Measurements from ENCODE around the gene SORBS1.
A peak's percentile ranks its signal among the peaks of the same experiment; 100 is the strongest.

SORBS1 gene

DNA sequence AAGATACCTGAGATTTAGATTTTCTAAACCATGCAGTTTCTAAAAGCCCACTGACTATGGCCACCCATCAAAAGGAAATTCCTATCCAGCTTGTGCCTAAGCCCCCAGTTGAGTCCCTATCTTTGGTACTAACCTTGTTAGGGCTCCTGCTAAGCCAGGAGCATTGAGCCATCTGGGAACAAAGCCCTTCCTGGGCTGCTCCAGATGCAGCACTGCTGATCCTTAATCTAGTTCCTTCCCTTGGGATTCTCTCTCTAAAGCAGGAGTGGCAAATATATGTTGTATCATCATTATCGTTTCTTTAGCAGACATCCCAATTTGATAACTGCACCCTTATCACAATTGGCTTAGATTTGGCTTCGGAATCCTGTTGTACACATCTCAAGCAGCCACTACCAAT is 245.7 kb downstream of the SORBS1 start:
- DNase-seq (ENCODE audit: low spot score), result no peak

DNA sequence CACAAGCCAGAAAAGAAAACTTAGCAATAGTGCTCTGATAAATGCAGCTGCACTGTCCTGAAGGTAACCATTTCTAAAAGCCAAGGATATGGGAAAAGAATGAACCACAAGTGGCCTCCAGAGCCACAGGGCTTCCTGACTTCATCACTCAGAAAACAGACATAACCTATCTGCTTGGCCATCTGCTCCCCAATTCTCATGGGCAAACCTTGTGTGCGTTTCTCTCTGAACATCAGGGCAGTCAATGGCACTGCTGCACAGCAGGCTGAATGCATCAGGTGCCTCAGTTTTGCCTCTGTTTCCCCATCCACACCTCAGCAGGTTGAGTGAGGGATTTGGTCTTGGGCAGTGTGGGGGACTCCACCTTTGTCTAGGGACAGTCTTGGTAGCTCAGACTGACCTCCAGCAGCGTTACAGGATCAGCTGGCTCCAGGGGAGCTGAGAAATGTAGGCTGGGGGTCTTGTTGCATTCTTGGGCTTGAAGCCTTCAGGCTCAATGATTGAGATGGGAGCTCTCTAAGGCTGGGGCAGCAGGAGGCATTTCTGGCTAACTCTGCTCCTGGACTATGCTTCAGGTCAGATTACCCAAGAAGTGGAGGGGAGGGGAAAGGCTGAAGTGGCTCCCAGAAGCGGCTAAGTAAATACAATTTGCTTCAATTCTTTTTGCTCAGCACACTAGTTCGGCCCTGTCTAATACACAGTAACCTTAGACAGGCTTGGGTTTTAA is 246.8 kb downstream of the SORBS1 start:
- no peak for DNase-seq (ENCODE audit: low spot score)

DNA sequence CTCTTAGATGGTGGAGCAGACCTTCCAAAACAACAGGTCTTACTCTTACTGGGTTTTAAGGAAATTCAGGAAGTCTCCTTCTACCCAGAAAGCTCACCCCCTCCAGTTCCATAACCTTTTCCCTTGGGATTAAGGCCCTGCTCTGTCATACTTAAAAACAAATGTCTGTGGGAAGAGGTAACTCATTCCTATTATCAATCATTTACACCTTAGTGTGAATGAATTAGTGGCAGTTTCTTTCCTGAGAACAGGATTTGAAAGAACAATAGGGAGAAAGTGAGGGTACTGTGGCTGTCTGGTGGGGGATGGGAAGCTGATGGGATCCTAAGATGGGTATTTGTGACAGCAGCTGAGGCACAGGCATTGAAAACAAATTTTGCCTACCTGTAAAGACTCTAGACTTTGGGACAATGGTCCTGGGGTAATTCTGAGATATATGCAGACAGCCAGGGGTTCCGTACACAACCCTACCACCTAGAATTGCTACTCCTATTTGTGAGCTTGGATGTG is 248.1 kb downstream of the SORBS1 start:
- no peak for DNase-seq (ENCODE audit: low spot score)

DNA sequence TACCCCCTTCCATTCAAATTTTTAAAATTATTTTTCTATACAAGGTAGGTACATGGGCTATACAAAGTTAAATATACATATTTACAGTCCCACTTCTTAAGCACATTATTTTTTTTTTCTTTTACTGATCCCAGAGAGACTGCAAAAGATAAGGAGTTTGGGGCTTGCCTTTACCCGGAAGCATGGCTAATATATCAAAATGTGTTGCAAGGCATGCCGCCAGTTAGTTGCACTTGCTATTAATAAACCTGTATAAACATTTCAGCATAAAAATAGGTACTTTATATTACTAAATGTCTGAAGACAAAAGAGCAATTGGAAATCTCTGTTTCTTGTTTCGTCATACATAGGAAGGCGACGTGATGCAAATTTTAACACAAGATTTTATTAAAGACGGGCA is 248.9 kb downstream of the SORBS1 start:
- DNase-seq (ENCODE audit: low spot score), result no peak

DNA sequence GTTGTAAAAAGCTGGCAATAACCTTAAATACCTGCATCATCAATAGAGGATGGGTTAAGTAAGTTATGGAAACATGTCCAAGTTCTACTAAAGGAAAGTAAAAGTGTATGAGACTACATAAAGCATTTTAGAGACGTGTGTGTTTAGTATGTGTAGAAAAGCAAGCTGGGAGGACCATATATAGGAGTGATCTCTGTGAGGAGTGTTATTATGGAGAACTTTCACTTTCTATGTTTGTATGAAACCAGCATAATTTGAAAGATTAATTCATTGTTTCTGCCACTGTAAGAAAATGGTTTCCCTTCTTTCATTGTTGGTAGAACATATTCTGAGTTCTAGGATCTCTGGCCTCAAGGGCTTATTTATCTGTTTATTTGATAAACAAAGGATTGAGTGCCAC is 251.2 kb downstream of the SORBS1 start:
- DNase-seq (ENCODE audit: low spot score), result no peak

DNA sequence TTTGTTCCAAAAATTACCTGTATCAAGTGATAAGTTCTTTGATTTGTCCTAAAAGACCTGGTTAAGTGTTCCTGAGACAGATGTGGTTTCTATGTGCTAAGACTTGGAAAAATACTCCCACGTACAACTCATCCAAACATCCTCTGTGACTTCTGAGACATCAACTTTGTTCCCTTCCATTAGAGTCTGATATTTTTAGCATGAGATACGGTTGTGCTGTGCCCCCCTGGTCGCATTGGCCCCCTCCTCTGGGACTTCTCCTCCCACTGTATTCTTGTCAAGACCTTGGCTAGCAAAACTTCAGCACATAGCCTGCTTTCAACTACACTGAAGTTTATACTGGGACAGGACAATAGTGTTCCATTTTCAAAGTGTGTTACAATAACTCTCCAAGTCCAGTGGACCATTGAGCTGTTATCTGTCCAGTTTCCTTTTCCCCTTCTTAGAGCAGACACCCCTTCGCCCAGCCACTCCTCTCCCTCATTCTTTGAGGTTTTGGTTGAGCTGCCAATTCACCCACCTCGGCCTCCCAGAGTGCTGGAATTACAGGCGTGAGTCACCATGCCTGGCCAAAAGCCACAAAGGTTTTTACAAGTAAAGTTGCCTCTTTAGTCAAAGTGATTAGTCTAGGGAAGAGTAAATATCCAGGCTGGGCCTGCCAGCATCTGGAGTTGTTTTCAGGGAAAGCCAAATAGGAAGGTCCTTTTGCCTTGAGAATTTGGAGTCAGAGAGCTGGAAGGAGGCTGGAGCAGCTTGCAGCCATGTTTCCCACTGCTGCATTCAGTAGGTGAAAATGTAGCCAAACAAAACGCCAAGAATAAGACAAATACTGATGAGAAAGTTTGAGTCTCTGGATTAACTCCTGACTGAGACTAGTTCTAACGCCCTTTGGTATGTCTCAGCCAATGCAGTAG is 252.5 kb downstream of the SORBS1 start:
- DNase-seq (ENCODE audit: low spot score), result peak; percentile 51

DNA sequence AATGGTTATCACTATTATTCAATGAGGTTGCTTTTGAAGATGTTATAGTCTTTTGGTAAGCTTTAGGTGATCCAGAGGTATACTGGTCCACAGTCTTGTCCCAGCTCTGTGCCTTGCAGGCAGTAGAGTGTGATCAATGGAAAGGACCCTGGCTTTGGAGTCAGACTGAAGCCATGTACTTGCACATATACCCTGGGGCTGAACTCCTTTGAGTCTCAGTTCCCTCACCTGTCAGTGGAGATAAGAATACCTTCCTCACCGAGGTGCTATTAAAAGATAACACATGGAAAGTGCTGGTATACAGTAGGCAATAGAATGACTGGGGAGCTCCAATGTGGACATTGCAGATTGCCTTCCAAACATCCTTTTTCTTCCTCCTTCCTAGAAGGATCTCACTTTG is 254.3 kb downstream of the SORBS1 start:
- no peak for DNase-seq (ENCODE audit: low spot score)

DNA sequence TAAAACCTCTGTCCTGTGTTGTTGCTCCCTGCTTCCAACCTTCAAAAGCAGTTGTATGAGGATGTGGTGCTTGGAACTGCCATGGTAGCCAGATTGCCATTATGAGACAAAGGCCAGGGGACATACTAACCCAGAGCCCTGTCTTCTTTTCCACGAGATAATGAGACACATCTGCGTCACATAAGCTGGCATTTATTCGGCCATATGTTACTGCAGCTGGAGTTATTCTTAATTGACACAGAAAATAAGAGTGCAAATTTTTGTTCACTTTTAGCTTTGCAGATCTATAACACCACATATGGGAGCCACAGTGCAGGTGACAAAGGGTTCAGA is 254.9 kb downstream of the SORBS1 start:
- no peak for DNase-seq (ENCODE audit: low spot score)

DNA sequence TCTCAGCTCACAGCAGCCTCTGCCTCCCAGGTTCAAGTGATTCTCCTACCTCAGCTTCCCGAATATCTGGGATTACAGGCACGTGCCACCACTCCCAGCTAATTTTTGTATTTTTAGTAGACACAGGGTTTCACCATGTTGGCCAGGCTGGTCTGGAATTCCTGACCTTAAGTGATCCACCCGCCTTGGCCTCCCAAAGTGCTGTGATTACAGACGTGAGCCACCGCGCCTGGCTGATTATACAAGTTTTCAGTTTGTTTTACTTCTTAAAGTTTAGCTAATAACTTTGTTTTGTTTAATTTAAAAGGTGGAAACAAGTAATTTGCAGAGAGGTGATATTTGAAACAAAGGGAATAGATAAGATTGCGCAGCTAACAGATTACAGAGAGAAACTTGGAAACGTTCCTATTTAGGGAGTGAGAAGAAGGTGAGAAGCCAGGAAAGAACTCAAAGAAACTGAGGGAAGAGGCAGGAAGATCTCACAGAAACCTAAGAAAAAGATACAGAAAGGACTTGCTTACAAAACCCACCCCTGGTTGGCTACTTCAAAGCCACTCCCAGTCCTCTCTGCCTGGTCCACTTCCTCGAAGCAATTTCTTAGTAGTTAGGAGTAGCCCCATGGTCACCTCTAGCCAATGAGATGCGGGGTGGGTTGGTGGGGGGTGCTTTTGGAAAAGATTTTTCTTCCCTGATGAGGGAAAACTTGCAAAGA is 255.4 kb downstream of the SORBS1 start:
- DNase-seq (ENCODE audit: low spot score), result no peak

DNA sequence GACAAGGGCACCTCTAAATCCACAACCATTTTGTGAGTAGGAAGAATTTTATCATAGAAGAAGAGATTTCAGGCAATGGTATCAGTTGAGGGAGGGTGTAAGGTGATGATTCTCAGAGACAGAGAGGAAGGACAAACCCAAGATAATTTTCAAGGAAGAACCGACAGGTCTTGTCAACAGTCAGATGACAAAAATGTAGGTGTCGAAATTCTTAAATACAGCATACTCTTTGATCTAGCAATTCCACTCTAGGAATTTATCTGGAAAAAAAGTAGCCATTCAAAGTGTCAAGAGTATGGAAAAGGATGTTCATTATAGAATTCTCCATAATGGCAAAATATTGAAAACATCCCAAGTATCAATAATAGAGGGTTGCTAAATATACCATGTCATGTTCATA is 256.2 kb downstream of the SORBS1 start:
- no peak for DNase-seq (ENCODE audit: low spot score)

DNA sequence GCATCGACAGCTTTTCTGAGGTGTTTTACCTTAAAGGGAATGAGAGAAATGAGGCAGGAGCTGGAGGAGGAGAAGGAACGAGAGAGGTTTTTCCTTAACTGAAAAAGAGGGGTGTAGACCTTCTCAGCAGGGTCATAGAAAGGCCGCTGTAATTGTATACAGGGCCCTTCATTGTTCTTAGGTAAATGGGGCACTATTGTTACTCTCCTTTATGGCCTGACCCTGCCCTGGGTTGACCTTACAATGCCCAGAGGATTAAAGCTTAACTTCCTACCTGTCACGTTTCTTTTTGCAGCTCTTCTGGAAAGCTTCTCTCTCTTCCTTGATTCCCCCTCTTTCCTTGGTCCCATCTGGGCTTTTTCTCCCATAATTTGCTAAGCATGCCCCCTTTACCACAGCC is 256.7 kb downstream of the SORBS1 start:
- DNase-seq (ENCODE audit: low spot score), result peak; percentile 43

DNA sequence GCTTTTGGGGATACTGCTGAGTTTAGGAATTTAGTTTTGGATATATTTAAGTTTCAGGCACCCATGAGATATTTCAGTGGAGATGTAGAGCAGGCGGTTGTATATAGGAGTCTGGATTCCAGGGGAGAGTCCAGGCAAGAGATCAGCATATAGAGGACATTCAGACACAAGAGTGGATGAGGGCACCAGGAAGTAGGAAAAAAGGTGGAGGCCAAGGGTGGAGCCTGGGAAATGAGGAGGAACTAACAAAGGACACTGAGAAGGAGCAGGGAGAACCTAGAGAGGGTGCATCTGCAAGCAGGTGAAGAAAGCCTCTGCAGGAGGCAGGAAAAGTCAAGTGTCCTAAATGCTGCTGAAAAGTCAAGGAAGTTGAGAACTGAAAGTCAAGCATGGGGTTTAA is 257.2 kb downstream of the SORBS1 start:
- DNase-seq (ENCODE audit: low spot score), result no peak

DNA sequence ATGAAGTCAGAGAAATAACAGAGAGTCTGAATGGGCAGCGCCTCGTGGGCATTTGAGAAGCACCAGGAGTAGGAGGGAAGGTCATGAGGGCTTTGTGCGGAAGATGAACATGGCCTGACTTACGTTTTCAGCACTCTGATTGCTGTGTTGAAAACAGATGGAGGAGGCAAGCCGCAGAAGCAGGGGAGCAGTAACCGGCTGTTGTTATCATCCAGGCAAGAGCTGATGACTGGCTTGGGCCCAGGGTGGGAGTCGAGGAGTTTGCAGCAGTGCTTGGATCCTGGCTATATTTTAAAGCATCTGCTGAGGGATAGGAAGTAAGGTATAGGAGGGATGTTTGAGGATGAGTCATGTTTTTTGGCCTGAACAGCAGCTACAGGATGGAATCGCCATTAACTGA is 257.6 kb downstream of the SORBS1 start:
- DNase-seq (ENCODE audit: low spot score), result no peak

DNA sequence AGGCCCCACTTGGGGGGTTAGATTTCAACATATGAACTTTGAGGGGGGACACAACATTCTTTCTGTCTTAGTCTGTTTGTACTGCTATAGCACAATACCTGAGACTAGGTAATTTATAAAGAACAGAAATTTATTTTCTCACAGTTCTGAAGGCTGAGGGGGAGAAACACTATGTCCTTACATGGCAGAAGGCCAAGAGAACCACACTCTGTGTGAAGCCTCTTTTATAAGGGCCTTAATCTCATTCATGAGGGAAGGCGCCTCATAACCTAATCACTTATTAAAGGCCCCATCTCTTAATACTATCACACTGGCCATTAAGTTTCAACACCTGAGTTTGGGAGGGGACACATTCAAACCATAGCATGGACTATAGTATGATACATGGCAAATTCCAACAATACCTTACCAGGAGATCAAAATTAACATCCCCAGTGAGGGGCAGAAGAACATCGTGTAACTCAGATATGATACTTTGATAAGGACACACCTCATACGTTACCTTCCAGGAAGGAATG is 261.1 kb downstream of the SORBS1 start:
- no peak for DNase-seq (ENCODE audit: low spot score)

DNA sequence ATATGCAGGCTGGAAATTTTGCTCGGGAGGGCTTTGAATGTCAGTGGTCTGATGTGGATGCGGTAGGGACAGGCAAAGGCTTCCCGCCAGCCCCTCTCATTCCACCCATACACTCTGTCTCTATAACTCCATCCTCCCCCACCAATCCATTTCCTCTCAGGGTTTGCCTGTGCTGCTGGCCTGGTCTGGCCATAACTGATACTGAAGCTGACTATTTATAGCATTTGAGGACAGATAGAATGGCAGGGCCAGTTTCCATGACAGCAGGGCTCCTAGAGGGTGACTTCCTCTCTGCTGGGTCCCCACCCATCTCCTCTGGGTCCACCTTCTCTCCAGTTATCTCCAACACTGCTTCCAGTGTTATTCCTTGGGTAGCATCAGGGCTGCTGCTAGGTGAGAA is 263.8 kb downstream of the SORBS1 start:
- no peak for DNase-seq (ENCODE audit: low spot score)

DNA sequence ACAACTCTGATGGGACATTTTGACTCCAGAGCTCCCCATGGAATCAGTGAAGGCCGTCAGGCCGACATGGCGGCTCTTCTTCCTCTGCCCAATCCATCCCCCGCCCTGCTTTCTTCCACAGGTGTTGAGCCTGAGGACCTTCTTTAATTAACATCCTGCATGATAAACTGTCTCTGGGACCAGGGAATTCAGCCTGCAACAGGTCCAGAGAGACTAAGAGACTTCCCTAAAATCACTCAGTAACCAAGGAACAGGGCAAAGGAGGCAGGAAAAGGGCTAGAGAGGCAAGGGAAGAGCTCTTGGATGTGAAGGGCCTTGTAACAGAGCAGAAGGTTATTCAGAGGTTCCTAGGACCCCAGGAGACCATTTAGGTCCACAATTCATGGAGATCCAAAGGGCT is 264.4 kb downstream of the SORBS1 start:
- no peak for DNase-seq (ENCODE audit: low spot score)

DNA sequence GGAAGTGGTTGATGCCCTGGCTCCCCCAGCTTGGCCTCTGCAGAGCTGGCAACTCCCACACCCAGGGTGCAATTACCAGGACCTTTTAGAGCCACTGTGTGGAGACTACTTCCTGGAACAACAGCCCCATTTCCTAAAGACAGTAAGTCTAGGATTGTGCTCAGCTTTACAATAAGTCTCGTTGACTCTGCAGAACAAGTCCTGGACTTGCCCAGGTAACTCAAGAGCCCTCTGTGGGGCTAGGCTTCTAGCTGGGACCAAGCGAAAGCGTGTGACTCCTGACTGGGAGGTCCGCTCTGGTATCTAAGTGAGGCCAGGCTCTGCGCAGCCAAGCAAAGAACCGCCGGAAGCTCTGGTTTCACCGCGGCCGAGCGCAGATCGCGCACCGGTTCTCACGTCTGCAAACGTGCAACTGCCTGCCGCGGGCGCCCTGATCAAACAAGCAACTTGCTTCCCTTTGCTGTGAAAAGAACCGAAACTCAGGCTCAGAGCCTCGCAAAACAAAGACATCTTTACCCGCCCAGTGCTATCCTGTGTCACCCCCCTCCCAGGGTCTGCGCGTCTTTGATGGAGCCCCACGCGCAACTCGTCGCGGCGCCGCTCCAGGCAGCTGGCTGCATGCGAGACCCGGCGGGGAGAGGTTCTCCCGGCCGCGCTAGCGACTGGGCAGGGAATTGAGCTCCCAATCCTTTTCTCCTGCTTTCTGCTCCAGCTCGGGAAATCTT is 266.0 kb downstream of the SORBS1 start:
- DNase-seq (ENCODE audit: low spot score), result no peak

DNA sequence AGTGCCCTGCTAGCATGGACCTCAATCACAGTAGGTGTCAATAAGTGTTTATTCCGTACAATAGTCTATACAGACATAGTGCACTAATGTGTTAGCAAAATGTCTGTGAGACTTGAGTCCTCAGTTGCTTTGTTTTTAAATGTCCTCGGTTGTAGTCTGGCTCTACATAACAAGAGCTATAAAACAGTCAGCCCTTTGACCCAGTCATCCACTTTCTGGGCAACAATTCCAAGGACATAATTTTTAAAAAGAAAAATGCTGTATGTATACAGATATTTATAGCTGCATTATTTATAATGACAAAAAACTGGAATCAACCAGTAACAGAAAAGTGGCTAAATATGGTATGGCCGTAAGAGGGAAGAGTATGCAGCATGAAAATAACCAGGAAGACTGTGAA is 267.5 kb downstream of the SORBS1 start:
- no peak for DNase-seq (ENCODE audit: low spot score)

DNA sequence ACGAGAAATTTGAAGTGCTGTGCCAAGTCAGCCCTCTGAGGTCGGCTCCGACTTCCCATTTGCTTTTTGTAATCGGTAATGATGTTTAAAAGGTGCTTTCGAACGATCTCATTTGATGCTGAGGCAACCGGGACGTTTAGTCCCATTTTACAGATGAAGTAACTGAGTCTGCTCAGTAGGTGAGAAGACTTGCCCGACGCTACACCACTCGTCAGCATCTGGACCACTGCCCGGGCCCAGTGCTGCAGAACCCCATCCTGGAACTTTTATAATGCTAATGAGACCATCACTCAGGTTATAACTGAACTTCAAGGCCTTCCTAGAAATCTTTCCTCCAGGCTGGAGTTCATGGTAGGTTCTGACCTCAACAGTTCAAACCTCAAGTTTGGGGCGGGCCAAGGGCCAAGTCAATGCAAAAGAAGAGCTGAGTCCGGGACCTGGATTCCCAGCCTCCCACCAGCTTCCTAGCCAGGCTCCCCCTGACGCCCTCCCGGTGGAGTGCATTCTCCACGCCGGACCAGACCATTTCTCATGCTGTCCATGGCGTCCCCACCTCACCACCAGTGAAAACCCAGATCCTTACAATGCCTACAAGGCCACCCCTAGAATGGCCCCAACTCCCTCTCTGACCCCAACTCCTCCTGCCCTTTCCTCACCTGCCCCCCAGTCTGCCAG is 269.7 kb downstream of the SORBS1 start:
- DNase-seq (ENCODE audit: low spot score), result no peak

DNA sequence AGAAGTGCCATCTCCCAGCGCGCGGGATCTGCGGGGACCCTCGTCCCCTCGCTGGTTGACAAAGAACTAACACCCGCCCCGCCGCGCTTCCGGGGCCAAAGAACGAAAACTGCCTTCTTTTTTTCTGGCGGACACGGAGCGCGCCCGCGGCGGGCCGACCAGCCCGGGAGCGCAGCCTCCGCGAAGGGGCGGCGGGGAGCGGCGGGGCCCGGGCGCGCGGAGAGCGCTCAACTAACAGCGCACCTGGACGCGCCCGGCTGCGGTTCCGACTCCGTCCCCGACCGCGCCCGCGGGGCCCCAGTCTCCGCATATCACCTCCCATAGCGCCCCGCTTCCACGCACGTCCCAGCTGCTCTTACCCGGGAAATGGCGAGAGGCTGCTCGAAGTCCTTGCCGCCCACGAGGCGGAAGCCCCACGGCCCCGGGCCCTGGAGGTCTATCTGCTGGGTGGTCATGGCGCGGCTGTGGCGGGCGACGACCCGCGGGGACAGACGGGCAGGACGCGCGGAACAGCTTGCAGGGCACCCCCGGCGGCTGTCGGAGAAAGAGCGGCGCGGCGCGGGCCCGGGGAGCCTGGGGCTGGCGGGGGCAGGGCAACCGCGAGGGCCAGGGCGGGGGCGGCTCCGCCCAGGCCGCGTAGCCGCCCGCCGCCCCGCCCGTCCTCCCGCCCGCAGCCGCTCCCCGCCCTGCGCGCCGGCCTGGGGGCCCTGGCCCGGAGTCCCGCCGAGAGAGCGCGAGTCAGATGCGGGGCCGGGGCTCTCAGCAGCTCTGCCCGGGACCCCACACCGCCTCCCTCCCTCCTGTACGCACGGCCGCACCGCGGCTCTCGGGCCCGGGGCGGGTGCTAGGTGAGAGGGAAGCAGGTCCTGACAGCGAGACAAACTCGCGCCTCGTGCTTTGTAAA is 270.5 kb downstream of the SORBS1 start, which contains the start of gene PDLIM1:
Gene PDLIM1 (minus strand): TSS at position 543 of the 904 bp plus-strand sequence. CDS start 88 bp downstream, at position 455.
- peak; percentile 93 for DNase-seq (ENCODE audit: low spot score)

All from iPS-NIHi11 (cell line).